HepG2 (cell line): Measurements from ENCODE around the gene NOTUM. TPM values are rescaled to one million over a fixed set of nuclear protein-coding genes. Genes with fewer than 3 reads are reported as not detected.

Experiments
- ASH2L ChIP-seq: fragments of 300-600, 200-600 bp; sonication (generic); IDR thresholded peaks from 2 replicates; pipeline ENCODE4 v1.7.0; 2017; ENCODE audit warnings: low read depth, mild to moderate bottlenecking, moderate library complexity, mixed read lengths, low read length; ENCODE audit not compliant: insufficient read length
- FOXO4 ChIP-seq: sonication (generic); formaldehyde crosslinking; conservative IDR thresholded peaks from 2 replicates; pipeline ENCODE4 v1.8.1; 2023; ENCODE audit warnings: missing genetic modification reagents
- HMG20A ChIP-seq: IDR thresholded peaks from 2 replicates; pipeline ENCODE4 v1.6.1; 2016; ENCODE audit warnings: borderline replicate concordance
- HMG20B ChIP-seq: conservative IDR thresholded peaks from 2 replicates; pipeline ENCODE4 v1.6.1; 2016; ENCODE audit warnings: missing genetic modification reagents, missing compliant biosample characterization
- HNRNPUL1 ChIP-seq: fragments of 200-400 bp; formaldehyde crosslinking; IDR thresholded peaks from 2 replicates; pipeline ENCODE4 v1.6.1; 2017; ENCODE audit warnings: low read depth, mild to moderate bottlenecking, low read length, moderate library complexity
- ISL2 ChIP-seq: sonication (generic); formaldehyde crosslinking; IDR thresholded peaks from 2 replicates; pipeline ENCODE4 v1.5.0; 2020; ENCODE audit warnings: missing genetic modification reagents
- PHF5A ChIP-seq: IDR thresholded peaks from one replicate; pipeline ENCODE4 v1.6.1; 2018; ENCODE audit warnings: low read depth, missing genetic modification reagents; ENCODE audit not compliant: unreplicated experiment
- RBAK ChIP-seq: sonication (generic); formaldehyde crosslinking; IDR thresholded peaks from 2 replicates; pipeline ENCODE4 v1.5.1; 2020; ENCODE audit warnings: mild to moderate bottlenecking, missing genetic modification reagents
- RXRB ChIP-seq: IDR thresholded peaks from 2 replicates; pipeline ENCODE4 v1.6.1; 2016; ENCODE audit warnings: borderline replicate concordance, missing genetic modification reagents, missing compliant biosample characterization
- SOX13 ChIP-seq, 3 experiments: fragments of 450-650 bp in 1 of 3; sonication (generic) in 1 of 3; formaldehyde crosslinking in 1 of 3; IDR thresholded peaks in 2 of 3; conservative IDR thresholded peaks in 1 of 3; 2 replicates each; pipeline versions ENCODE4 v1.5.0 to v1.6.1; 2016 to 2020; ENCODE audit warnings: antibody characterized with exemption in 1 of 3, mild to moderate bottlenecking in 1 of 3, missing compliant biosample characterization in 1 of 3, missing genetic modification reagents in 1 of 3, moderate library complexity in 1 of 3
- ZFP37 ChIP-seq: sonication (generic); formaldehyde crosslinking; IDR thresholded peaks from 2 replicates; pipeline ENCODE4 v1.4.0; 2020; ENCODE audit warnings: missing genetic modification reagents, borderline replicate concordance
- ZFP41 ChIP-seq: sonication (generic); formaldehyde crosslinking; IDR thresholded peaks from 2 replicates; pipeline ENCODE4 v1.4.0; 2020; ENCODE audit warnings: mild to moderate bottlenecking, missing genetic modification reagents, borderline replicate concordance
- ZNF17 ChIP-seq: sonication (generic); formaldehyde crosslinking; IDR thresholded peaks from 2 replicates; pipeline ENCODE4 v1.5.0; 2020; ENCODE audit warnings: mild to moderate bottlenecking, missing genetic modification reagents
- ZNF20 ChIP-seq: sonication (generic); formaldehyde crosslinking; IDR thresholded peaks from 2 replicates; pipeline ENCODE4 v1.4.0; 2020; ENCODE audit warnings: mild to moderate bottlenecking, moderate library complexity, missing genetic modification reagents
- ZNF460 ChIP-seq: sonication (generic); formaldehyde crosslinking; IDR thresholded peaks from 2 replicates; pipeline ENCODE4 v1.5.1; 2020; ENCODE audit warnings: missing genetic modification reagents, mild to moderate bottlenecking, borderline replicate concordance
- ZNF549 ChIP-seq: sonication (generic); formaldehyde crosslinking; IDR thresholded peaks from 2 replicates; pipeline ENCODE4 v1.5.0; 2020; ENCODE audit warnings: missing genetic modification reagents
- ZNF577 ChIP-seq: sonication (generic); formaldehyde crosslinking; IDR thresholded peaks from 2 replicates; pipeline ENCODE4 v1.4.0; 2020; ENCODE audit warnings: mild to moderate bottlenecking, low read depth, missing genetic modification reagents, borderline replicate concordance
- ZNF75D ChIP-seq: sonication (generic); formaldehyde crosslinking; IDR thresholded peaks from 2 replicates; pipeline ENCODE4 v1.8.1; 2023; ENCODE audit warnings: missing genetic modification reagents, mild to moderate bottlenecking, borderline replicate concordance
- ZNF768 ChIP-seq: sonication (generic); formaldehyde crosslinking; IDR thresholded peaks from 2 replicates; pipeline ENCODE4 v1.4.0; 2020; ENCODE audit warnings: missing genetic modification reagents
- ZNF775 ChIP-seq: sonication (generic); formaldehyde crosslinking; IDR thresholded peaks from 2 replicates; pipeline ENCODE4 v1.4.0; 2020; ENCODE audit warnings: missing genetic modification reagents, mild to moderate bottlenecking, moderate library complexity, borderline replicate concordance
- ZNF879 ChIP-seq: sonication (generic); formaldehyde crosslinking; IDR thresholded peaks from 2 replicates; pipeline ENCODE4 v1.8.1; 2023; ENCODE audit warnings: missing genetic modification reagents
- polyA plus RNA-seq, 8 experiments: library from polyadenylated mRNA; depleted of rRNA in 3 of 8; stranded (reverse) in 7 of 8; unstranded in 1 of 8; fragments of >200 nt; fragmentation: Illumina TruSeq in 4 of 8; extraction: Trizol in 4 of 8; gene quantifications; 2 replicates each; pipeline versions ENCODE4 v1.2.1 to v1.2.3, GENCODE V29; 2011 to 2016; ENCODE audit warnings: low read depth in 4 of 8, missing spikeins in 1 of 8, mixed read lengths in 1 of 8; ENCODE audit not compliant: insufficient read depth in 1 of 8
- total RNA-seq, 5 experiments: library from RNA; depleted of rRNA; stranded (reverse); fragments of >200 nt; fragmentation: Illumina TruSeq; extraction: Trizol; gene quantifications; 2 replicates each; pipeline ENCODE4 v1.2.3, GENCODE V29; 2016; ENCODE audit warnings: low read depth in 1 of 5
- TF ChIP-seq, protein P1 (sequence below): sonication (generic); formaldehyde crosslinking; IDR thresholded peaks from 2 replicates; pipeline ENCODE4 v1.4.0; 2020; ENCODE audit warnings: missing genetic modification reagents, mild to moderate bottlenecking, borderline replicate concordance
- TF ChIP-seq, protein P2 (sequence below): sonication (generic); formaldehyde crosslinking; IDR thresholded peaks from 2 replicates; pipeline ENCODE4 v1.8.0; 2023; ENCODE audit warnings: mild to moderate bottlenecking, missing genetic modification reagents

Gene NOTUM
- total and polyA plus RNA-seq, 2 of the 13 experiments (the other 11 are each of a cell fraction or from before 2014, with no cell fraction given) = 150 to 160 TPM

DNA sequence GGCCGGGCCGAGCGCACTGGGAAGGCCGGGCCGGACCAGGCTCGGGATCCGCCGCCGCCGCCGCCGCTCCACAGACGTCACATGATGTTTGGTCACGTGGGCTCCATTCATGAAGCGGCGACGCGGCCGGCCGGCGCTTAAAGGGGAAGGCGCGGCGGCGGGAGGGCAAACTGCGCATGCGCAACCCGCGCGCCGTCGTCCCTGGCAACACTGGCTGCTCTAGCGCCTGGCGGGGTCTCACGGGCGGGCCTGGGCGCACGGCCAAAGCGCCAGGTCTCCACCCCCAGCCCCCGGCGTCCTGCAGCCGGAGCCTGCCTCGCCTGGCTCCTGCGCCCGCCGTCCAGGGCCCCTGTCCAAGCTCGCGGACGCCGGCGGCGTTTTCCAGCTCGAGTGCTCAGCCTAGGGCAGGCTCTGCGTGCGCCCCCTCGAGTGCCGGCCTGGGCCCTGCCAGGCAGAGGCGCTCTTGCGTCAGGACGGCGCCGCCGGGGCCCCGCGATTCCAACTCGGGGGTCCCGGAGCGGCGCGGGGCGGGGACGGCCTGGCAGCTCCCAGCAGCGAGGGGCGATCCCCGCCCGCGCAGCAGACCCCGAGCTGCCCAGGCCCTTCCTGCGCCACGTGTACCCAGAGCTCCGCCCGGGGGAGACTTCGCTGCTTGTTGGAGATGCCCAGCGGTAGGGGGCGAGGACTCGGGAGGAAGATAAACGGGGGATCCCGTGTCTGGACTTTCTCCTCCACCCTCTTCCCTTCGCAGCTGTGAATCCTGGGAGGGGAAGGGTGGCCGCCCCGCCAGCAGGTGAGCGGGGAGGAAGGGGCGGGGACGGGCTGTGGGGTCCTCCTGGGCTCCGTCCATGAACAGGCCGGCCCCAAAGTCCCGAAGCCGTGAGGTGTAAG is 33.1 kb downstream of the NOTUM start, which contains the start of gene MAFG (continued):
- TF ChIP-seq, protein P1, sequence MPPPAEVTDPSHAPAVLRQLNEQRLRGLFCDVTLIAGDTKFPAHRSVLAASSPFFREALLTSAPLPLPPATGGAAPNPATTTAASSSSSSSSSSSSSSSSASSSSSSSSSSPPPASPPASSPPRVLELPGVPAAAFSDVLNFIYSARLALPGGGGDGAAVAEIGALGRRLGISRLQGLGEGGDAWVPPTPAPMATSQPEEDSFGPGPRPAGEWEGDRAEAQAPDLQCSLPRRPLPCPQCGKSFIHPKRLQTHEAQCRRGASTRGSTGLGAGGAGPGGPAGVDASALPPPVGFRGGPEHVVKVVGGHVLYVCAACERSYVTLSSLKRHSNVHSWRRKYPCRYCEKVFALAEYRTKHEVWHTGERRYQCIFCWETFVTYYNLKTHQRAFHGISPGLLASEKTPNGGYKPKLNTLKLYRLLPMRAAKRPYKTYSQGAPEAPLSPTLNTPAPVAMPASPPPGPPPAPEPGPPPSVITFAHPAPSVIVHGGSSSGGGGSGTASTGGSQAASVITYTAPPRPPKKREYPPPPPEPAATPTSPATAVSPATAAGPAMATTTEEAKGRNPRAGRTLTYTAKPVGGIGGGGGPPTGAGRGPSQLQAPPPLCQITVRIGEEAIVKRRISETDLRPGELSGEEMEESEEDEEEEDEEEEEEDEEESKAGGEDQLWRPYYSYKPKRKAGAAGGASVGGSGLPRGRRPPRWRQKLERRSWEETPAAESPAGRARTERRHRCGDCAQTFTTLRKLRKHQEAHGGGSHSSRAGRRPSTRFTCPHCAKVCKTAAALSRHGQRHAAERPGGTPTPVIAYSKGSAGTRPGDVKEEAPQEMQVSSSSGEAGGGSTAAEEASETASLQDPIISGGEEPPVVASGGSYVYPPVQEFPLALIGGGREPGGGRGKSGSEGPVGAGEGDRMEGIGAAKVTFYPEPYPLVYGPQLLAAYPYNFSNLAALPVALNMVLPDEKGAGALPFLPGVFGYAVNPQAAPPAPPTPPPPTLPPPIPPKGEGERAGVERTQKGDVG = no peak
- TF ChIP-seq PHF5A (CRISPR knock-in tag) = no peak
- TF ChIP-seq FOXO4 (CRISPR knock-in tag) = no peak
- TF ChIP-seq ASH2L = peak; percentile 86
- TF ChIP-seq ZNF460 (CRISPR knock-in tag) = no peak; the same call in 1 of the 2 replicates
- TF ChIP-seq ZNF775 (CRISPR knock-in tag) = no peak
- TF ChIP-seq ZFP41 (CRISPR knock-in tag) = no peak
- no peak for TF ChIP-seq RBAK
- TF ChIP-seq ZNF549 (CRISPR knock-in tag) = no peak
- peak; percentile 65 for TF ChIP-seq ZNF768 (CRISPR knock-in tag)
- no peak for TF ChIP-seq SOX13 (IDR thresholded peaks at IDR 0.05)
- peak in 1 of 2 experiments; percentile 31; a peak in 1 of 4 replicates for TF ChIP-seq SOX13 (CRISPR knock-in tag; conservative IDR thresholded peaks at IDR 0.05 in 1 of 2, IDR thresholded peaks at IDR 0.05 in 1 of 2)
- TF ChIP-seq ISL2 (CRISPR knock-in tag) = no peak; the same call in none of the 2 replicates
- TF ChIP-seq ZNF879 (CRISPR knock-in tag) = no peak
- peak; percentile 67; the same call in 1 of the 2 replicates for TF ChIP-seq ZFP37 (CRISPR knock-in tag)
- no peak for TF ChIP-seq HMG20B
- no peak for TF ChIP-seq ZNF75D (CRISPR knock-in tag)
- no peak for TF ChIP-seq ZNF17 (CRISPR knock-in tag)
- TF ChIP-seq, protein P2, sequence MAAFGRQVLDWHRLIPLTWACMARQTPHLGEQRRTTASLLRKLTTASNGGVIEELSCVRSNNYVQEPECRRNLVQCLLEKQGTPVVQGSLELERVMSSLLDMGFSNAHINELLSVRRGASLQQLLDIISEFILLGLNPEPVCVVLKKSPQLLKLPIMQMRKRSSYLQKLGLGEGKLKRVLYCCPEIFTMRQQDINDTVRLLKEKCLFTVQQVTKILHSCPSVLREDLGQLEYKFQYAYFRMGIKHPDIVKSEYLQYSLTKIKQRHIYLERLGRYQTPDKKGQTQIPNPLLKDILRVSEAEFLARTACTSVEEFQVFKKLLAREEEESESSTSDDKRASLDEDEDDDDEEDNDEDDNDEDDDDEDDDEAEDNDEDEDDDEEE = peak; percentile 23; the same call in 1 of the 2 replicates
- no peak for TF ChIP-seq HMG20A
- TF ChIP-seq HNRNPUL1 = no peak
- peak; percentile 53; the same call in 1 of the 2 replicates for TF ChIP-seq ZNF577 (CRISPR knock-in tag)
- no peak; the same call in 1 of the 2 replicates for TF ChIP-seq RXRB (CRISPR knock-in tag)
- no peak for TF ChIP-seq ZNF20
